Smooth muscle cell (in vitro differentiated cells): ENCODE data around the gene CNIH3. TPM values are rescaled to one million over a fixed set of nuclear protein-coding genes. Genes with fewer than 3 reads are reported as not detected.

ENCODE experiments used
- DNase-seq: peaks from one replicate; lab custom pipeline; 2025; ENCODE audit not compliant: unreplicated experiment; lab: John Stamatoyannopoulos, UW
- H2AFZ ChIP-seq: fragments of 200-600 bp; sonication (generic); 2 replicates; pipeline ENCODE4 v1.6.0; 2016; ENCODE audit warnings: antibody characterized with exemption, low read depth, mild to moderate bottlenecking
- H3F3A ChIP-seq: fragments of 200-600 bp; sonication (generic); 2 replicates; pipeline ENCODE4 v1.6.0; 2017; ENCODE audit warnings: antibody characterized with exemption, low read depth
- H3K27ac ChIP-seq: fragments of 200-600 bp; sonication (generic); 2 replicates; pipeline ENCODE4 v1.5.1; 2016; ENCODE audit warnings: low read depth, mild to moderate bottlenecking
- H3K27me3 ChIP-seq: fragments of 200-600 bp; sonication (generic); 2 replicates; pipeline ENCODE4 v1.6.1; 2016; ENCODE audit warnings: low read depth, mild to moderate bottlenecking
- H3K36me3 ChIP-seq: fragments of 200-600 bp; sonication (generic); 2 replicates; pipeline ENCODE4 v1.5.1; 2016; ENCODE audit warnings: low read depth
- H3K4me1 ChIP-seq: fragments of 200-600 bp; sonication (generic); 2 replicates; pipeline ENCODE4 v1.5.1; 2016; ENCODE audit warnings: low read depth
- H3K4me2 ChIP-seq: fragments of 200-600 bp; sonication (generic); 2 replicates; pipeline ENCODE4 v1.6.0; 2016; ENCODE audit warnings: mild to moderate bottlenecking
- H3K4me3 ChIP-seq: fragments of 200-600 bp; sonication (generic); 2 replicates; pipeline ENCODE4 v1.5.1; 2016; ENCODE audit warnings: mild to moderate bottlenecking
- H3K79me2 ChIP-seq: fragments of 200-600 bp; sonication (generic); 2 replicates; pipeline ENCODE4 v1.6.0; 2016; ENCODE audit warnings: low read depth, mild to moderate bottlenecking
- H3K9ac ChIP-seq: fragments of 200-600 bp; sonication (generic); 2 replicates; pipeline ENCODE4 v1.6.0; 2016; ENCODE audit warnings: low read depth
- H3K9me3 ChIP-seq: fragments of 200-600 bp; sonication (generic); replicated peaks from 2 replicates; pipeline ENCODE4 v1.5.1; 2016; ENCODE audit warnings: low read depth
- H4K20me1 ChIP-seq: fragments of 200-600 bp; sonication (generic); 2 replicates; pipeline ENCODE4 v1.6.0; 2016; ENCODE audit warnings: low read depth
- CTCF ChIP-seq: fragments of 200-600 bp; sonication (generic); IDR thresholded peaks from 2 replicates; pipeline ENCODE4 v1.5.1; 2017; ENCODE audit warnings: borderline replicate concordance, mild to moderate bottlenecking, antibody characterized with exemption; ENCODE audit not compliant: insufficient read depth, poor library complexity, severe bottlenecking
- WGBS: methylation state at CpG from one replicate; pipeline ENCODE4 v1.1.7; 2016; ENCODE audit warnings: low lambda C conversion rate; 5-methylcytosine and 5-hydroxymethylcytosine counted together
- polyA plus RNA-seq: library from polyadenylated mRNA; unstranded; fragments of >200 nt; fragmentation: Nextera tagmentation; extraction: Ambion mirVana; gene quantifications from 2 replicates; pipeline ENCODE4 v1.2.1, GENCODE V29; 2016
- total RNA-seq: library from RNA; depleted of rRNA; stranded (reverse); fragments of >200 nt; gene quantifications from 2 replicates; pipeline ENCODE4 v1.2.3, GENCODE V29; 2014

The CNIH3 gene
- total and polyA plus RNA-seq, 2 experiments from 2014 or later = 6.6 to 8.0 TPM

GRCh38 chr1:224785040-224785328, 168.9 kb downstream of the CNIH3 start:
- Histone ChIP-seq H3K9ac (no peak overlapping the region), H2AFZ (no peak overlapping the region), H3K27me3 (no peaks in the 10 kb centered on the region), H3F3A (peaks cover 7% of the 10 kb centered on the region), H3K36me3 (no peaks in the 10 kb centered on the region), H3K4me1 (no peaks in the 10 kb centered on the region), H3K4me3 (no peak overlapping the region), H3K27ac (peak overlapping the region; percentile 67), H3K9me3 (no peaks in the 10 kb centered on the region), H3K4me2 (peak overlapping the region; percentile 64), H3K79me2 (no peaks in the 10 kb centered on the region), H4K20me1 (no peaks in the 10 kb centered on the region)
- 12% methylated on average over 2 of the region's 2 CpGs for WGBS
- TF ChIP-seq CTCF = no peak
- DNase-seq = no peak

- Histone ChIP-seq H3K4me1 (no peaks in the 10 kb centered on the region), H4K20me1 (no peaks in the 10 kb centered on the region), H3K27ac (peak overlapping the region; percentile 67), H3K79me2 (no peaks in the 10 kb centered on the region), H3K4me3 (no peak overlapping the region), H3K4me2 (no peak overlapping the region), H3K27me3 (no peaks in the 10 kb centered on the region), H3K9me3 (no peaks in the 10 kb centered on the region), H3K9ac (no peak overlapping the region), H3F3A (peaks cover 7% of the 10 kb centered on the region), H3K36me3 (no peaks in the 10 kb centered on the region), H2AFZ (no peak overlapping the region)
- no peak for TF ChIP-seq CTCF
- DNase-seq = no peak
- WGBS = 100% methylated on average over 3 of the region's 3 CpGs
Observed at GRCh38 chr1:224785622-224786021, 169.5 kb downstream of the CNIH3 start.

GRCh38 chr1:224786533-224787250, 170.6 kb downstream of the CNIH3 start:
- no peak overlapping the region for H3K4me3 ChIP-seq
- H3K36me3 ChIP-seq = no peaks in the 10 kb centered on the region
- no peaks in the 10 kb centered on the region for H4K20me1 ChIP-seq
- WGBS = 16% methylated on average over 3 of the region's 3 CpGs
- no peak overlapping the region for H2AFZ ChIP-seq
- H3K9me3 ChIP-seq = no peaks in the 10 kb centered on the region
- no peaks in the 10 kb centered on the region for H3K79me2 ChIP-seq
- H3K27me3 ChIP-seq = no peaks in the 10 kb centered on the region
- H3F3A ChIP-seq = peaks cover 7% of the 10 kb centered on the region
- peak overlapping the region; percentile 6 for H3K27ac ChIP-seq
- TF ChIP-seq CTCF = no peak
- no peak overlapping the region for H3K4me2 ChIP-seq
- DNase-seq = no peak
- H3K9ac ChIP-seq = no peak overlapping the region
- H3K4me1 ChIP-seq = no peaks in the 10 kb centered on the region

- Histone ChIP-seq H3K4me1 (no peaks in the 10 kb centered on the region), H4K20me1 (no peaks in the 10 kb centered on the region), H3K4me3 (no peak overlapping the region), H3K79me2 (no peaks in the 10 kb centered on the region), H2AFZ (no peak overlapping the region), H3K4me2 (no peak overlapping the region), H3K27me3 (no peaks in the 10 kb centered on the region), H3K9me3 (no peaks in the 10 kb centered on the region), H3K9ac (no peak overlapping the region), H3K27ac (no peak overlapping the region), H3F3A (peaks cover 2% of the 10 kb centered on the region), H3K36me3 (no peaks in the 10 kb centered on the region)
- DNase-seq = no peak
- TF ChIP-seq CTCF = no peak
Observed at GRCh38 chr1:224789311-224789710, 173.2 kb downstream of the CNIH3 start.
